Endothelial cell of umbilical vein (primary cell): ENCODE measurements around the gene PRPF38B. TPM values are rescaled to one million over a fixed set of nuclear protein-coding genes. Genes with fewer than 3 reads are reported as not detected.

ENCODE experiments used
- BruUV-seq: library from RNA; stranded (reverse); fragments of 400-500 nt; replicated peaks from 2 replicates; lab custom pipeline; 2021; lab: Mats Ljungman, UMichigan
- CTCF ChIA-PET: fragments of 300-600, 350-600 bp; sonication (Branson Sonifier 250); formaldehyde crosslinking; loops from one replicate; lab custom pipeline; 2021; ENCODE audit warnings: antibody characterized with exemption, inconsistent platforms; lab: Charles Lee
- POLR2A ChIA-PET: fragments of 300-600, 350-600 bp; sonication (Branson Sonifier 250); formaldehyde crosslinking; loops from one replicate; lab custom pipeline; 2021; ENCODE audit warnings: antibody characterized with exemption, inconsistent platforms; lab: Charles Lee
- DNase-seq: peaks from one replicate; pipeline ENCODE4 v3.0.0-alpha.2; 2011; ENCODE audit warnings: low read depth, low spot score
- FAIRE-seq: peaks from 2 replicates; lab custom pipeline; 2011; peaks lifted over from hg19 to GRCh38; lab: Jason Lieb, UNC
- H2AFZ ChIP-seq: 2 replicates; pipeline ENCODE4 v1.6.0; 2012; ENCODE audit warnings: low read depth, low read length, control low read depth, inconsistent platforms
- H3K27ac ChIP-seq: 2 replicates; pipeline ENCODE4 v1.5.1; 2011; ENCODE audit warnings: low read depth, mild to moderate bottlenecking, control low read depth, low read length, moderate library complexity; ENCODE audit not compliant: insufficient read depth
- H3K27me3 ChIP-seq, 2 experiments: 2 replicates each; pipeline versions ENCODE4 v1.6.0 to v1.6.1; 2011; ENCODE audit warnings: low read length in 2 of 2, mixed read lengths in 1 of 2; ENCODE audit not compliant: control insufficient read depth in 2 of 2, insufficient read depth in 2 of 2
- H3K36me3 ChIP-seq, 2 experiments: 2 replicates in 1 of 2; 3 replicates in 1 of 2; pipeline ENCODE4 v1.5.1; 2011; ENCODE audit warnings: low read length in 2 of 2, mild to moderate bottlenecking in 1 of 2, moderate library complexity in 1 of 2; ENCODE audit not compliant: control insufficient read depth in 2 of 2, insufficient read depth in 2 of 2; ENCODE audit errors: extremely low read depth in 1 of 2
- H3K4me1 ChIP-seq: 3 replicates; pipeline ENCODE4 v1.5.1; 2011; ENCODE audit warnings: mild to moderate bottlenecking, low read length; ENCODE audit not compliant: control insufficient read depth, insufficient read depth; ENCODE audit errors: extremely low read depth
- H3K4me2 ChIP-seq: 2 replicates; pipeline ENCODE4 v1.6.1; 2011; ENCODE audit warnings: low read length, control low read depth, mixed read lengths; ENCODE audit not compliant: insufficient read depth
- H3K4me3 ChIP-seq, 3 experiments: fragments of 200-600 bp in 1 of 3; sonication (generic), shearing (Covaris generic) in 1 of 3; replicated peaks in 1 of 3; 2 replicates each; pipeline ENCODE4 v1.5.1; 2011 to 2016; ENCODE audit warnings: control low read depth in 3 of 3, low read length in 3 of 3, mild to moderate bottlenecking in 2 of 3, inconsistent platforms in 1 of 3, low read depth in 1 of 3, moderate library complexity in 1 of 3; ENCODE audit not compliant: insufficient read depth in 1 of 3
- H3K79me2 ChIP-seq: 2 replicates; pipeline ENCODE4 v1.6.0; 2012; ENCODE audit warnings: low read length, inconsistent platforms; ENCODE audit not compliant: control insufficient read depth, insufficient read depth
- H3K9ac ChIP-seq: replicated peaks from 2 replicates; pipeline ENCODE3; 2011; ENCODE audit warnings: low read length, control low read depth; ENCODE audit not compliant: insufficient read depth; ENCODE audit errors: extremely low read depth
- H3K9me1 ChIP-seq: replicated peaks from 3 replicates; pipeline ENCODE4 v1.6.0; 2011; ENCODE audit warnings: mild to moderate bottlenecking, low read length; ENCODE audit not compliant: control insufficient read depth, insufficient read depth; ENCODE audit errors: extremely low read depth
- H3K9me3 ChIP-seq: replicated peaks from 2 replicates; pipeline ENCODE4 v1.5.1; 2012; ENCODE audit warnings: low read length, inconsistent platforms; ENCODE audit not compliant: control insufficient read depth, insufficient read depth
- H4K20me1 ChIP-seq: replicated peaks from 2 replicates; pipeline ENCODE3; 2011; ENCODE audit warnings: mild to moderate bottlenecking, low read length; ENCODE audit not compliant: control insufficient read depth, insufficient read depth; ENCODE audit errors: extremely low read depth
- EZH2 ChIP-seq: IDR thresholded peaks from 2 replicates; pipeline ENCODE4 v1.6.1; 2012; ENCODE audit warnings: borderline replicate concordance, low read depth, mild to moderate bottlenecking, moderate library complexity, low read length, inconsistent platforms; ENCODE audit not compliant: severe bottlenecking
- FOS ChIP-seq: IDR thresholded peaks from 2 replicates; pipeline ENCODE4 v1.6.1; 2011; ENCODE audit warnings: mild to moderate bottlenecking, low read length, moderate library complexity, borderline replicate concordance; ENCODE audit not compliant: insufficient read depth
- GATA2 ChIP-seq: IDR thresholded peaks from 2 replicates; pipeline ENCODE4 v1.7.0; 2011; ENCODE audit warnings: low read depth, mild to moderate bottlenecking, moderate library complexity, mixed read lengths, low read length; ENCODE audit not compliant: insufficient read length, insufficient read depth
- JUN ChIP-seq: IDR thresholded peaks from 2 replicates; pipeline ENCODE4 v1.6.1; 2011; ENCODE audit warnings: borderline replicate concordance, low read depth; ENCODE audit not compliant: insufficient read length, insufficient read depth
- MYC ChIP-seq: IDR thresholded peaks from one replicate; pipeline ENCODE4 v1.6.1; 2011; ENCODE audit warnings: mild to moderate bottlenecking, low read depth, low read length
- POLR2A ChIP-seq: IDR thresholded peaks from 2 replicates; pipeline ENCODE4 v1.6.1; 2012; ENCODE audit warnings: low read depth, mild to moderate bottlenecking, control low read depth, low read length
- POLR2AphosphoS5 ChIP-seq: IDR thresholded peaks from 2 replicates; pipeline ENCODE4 v1.6.1; 2012; ENCODE audit warnings: low read depth, mild to moderate bottlenecking, control low read depth, low read length, moderate library complexity; ENCODE audit not compliant: insufficient read depth
- dilution Hi-C: fragments of 300-500 bp; cut with MboI; formaldehyde crosslinking; loops from one replicate; pipeline ENCODE4 v1.15.0; 2019; ENCODE audit warnings: low sequenced_read_pairs; ENCODE audit not compliant: extremely low pct_ligation_motif_present
- intact Hi-C: fragments of 100-400 bp; cut with micrococcal nuclease; formaldehyde crosslinking; loops from one replicate; pipeline ENCODE4 v1.10.0; 2022
- polyA plus RNA-seq, 4 experiments: library from polyadenylated mRNA; depleted of rRNA in 3 of 4; stranded (reverse) in 3 of 4; unstranded in 1 of 4; fragments of >200 nt; gene quantifications; 2 replicates each; pipeline versions ENCODE4 v1.2.1 to v1.2.3, GENCODE V29; 2011 to 2012; ENCODE audit warnings: missing spikeins in 1 of 4
- total RNA-seq: library from RNA; stranded (reverse); gene quantifications from 2 replicates; pipeline ENCODE4 v1.2.3, GENCODE V29; 2021
- TF ChIP-seq, protein P1 (sequence below): IDR thresholded peaks from 2 replicates; pipeline ENCODE4 v1.6.1; 2011; ENCODE audit not compliant: insufficient read depth, insufficient read length
- TF ChIP-seq, protein P2 (sequence below), 2 donors: IDR thresholded peaks; 1 replicate in 1 of 2; 2 replicates in 1 of 2; pipeline ENCODE4 v1.5.1; 2011; ENCODE audit warnings: low read length in 2 of 2, mild to moderate bottlenecking in 2 of 2, moderate library complexity in 2 of 2, control low read depth in 1 of 2, inconsistent platforms in 1 of 2, low read depth in 1 of 2; ENCODE audit not compliant: insufficient read depth in 1 of 2; ENCODE audit errors: extremely low read depth in 1 of 2

PRPF38B gene
- total and polyA plus RNA-seq, 2 donors (not counting 3 experiments of a cell fraction or from before 2014, with no cell fraction given), result 19.3 to 46.6 TPM

DNA sequence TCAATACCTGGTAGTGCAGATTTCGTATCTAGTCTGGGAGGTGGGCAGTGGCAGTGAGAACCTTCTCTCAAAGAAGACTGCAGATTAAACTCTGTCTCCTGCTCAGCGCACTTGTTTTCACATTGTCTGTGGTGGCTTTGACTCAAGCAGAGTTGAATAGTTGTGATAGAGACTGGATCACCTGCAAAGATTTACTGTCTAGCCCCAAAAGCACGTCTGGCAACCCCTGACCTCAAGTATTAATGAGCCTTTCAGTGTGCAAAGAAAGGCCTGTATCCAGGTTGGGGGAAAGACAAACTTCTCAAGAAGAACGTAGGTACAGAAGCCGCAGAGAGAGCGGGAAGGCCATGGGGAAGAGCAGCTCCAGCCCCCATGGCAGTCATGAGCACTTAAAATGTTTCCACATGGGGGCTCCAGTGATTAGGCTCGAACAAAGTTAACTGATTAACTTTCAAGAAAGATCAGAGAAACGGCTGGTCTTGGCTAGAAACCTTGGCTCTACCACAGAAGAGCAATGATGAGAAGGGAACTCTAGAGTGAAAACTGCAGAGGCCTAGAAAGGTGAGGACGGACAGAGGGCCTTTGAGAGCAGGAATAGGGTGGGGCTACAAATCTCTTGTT lies 46.4 kb upstream of the PRPF38B start:
- no peak overlapping the region for H3K4me2 ChIP-seq
- no peak overlapping the region for H3K9ac ChIP-seq
- H3K4me1 ChIP-seq, result no peaks in the 10 kb centered on the region
- no peaks in the 10 kb centered on the region for H3K9me3 ChIP-seq
- BruUV-seq, result no TSS peak
- no peak overlapping the region for H3K27ac ChIP-seq
- dilution Hi-C loops, result no loop called here
- FAIRE-seq (no peak), DNase-seq (no peak)
- H4K20me1 ChIP-seq, result no peaks in the 10 kb centered on the region
- H3K9me1 ChIP-seq, result no peaks in the 10 kb centered on the region
- intact Hi-C loops, result loop anchor here (5.0 kb wide), 1 partner anchor 252 kb away; no protein-coding TSS in a partner anchor
- no peaks in the 10 kb centered on the region for H3K79me2 ChIP-seq
- H3K27me3 ChIP-seq, result no peaks in the 10 kb centered on the region
- ChIA-PET POLR2A (no interaction called here), CTCF (interaction anchor here (1.0 to 5.8 kb wide), 3 partner anchors 15 to 135 kb away, joined by 3 to 340 read pairs (median 106); partner anchors contain the start of genes EEIG2 and HENMT1)
- H3K4me3 ChIP-seq, result no peak overlapping the region
- H3K36me3 ChIP-seq, result no peaks in the 10 kb centered on the region
- TF ChIP-seq, protein P1, sequence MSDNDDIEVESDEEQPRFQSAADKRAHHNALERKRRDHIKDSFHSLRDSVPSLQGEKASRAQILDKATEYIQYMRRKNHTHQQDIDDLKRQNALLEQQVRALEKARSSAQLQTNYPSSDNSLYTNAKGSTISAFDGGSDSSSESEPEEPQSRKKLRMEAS, result no peak
- TF ChIP-seq POLR2AphosphoS5 (no peak), JUN (no peak), GATA2 (no peak), FOS (no peak), POLR2A (no peak), MYC (no peak), EZH2 (no peak)
- TF ChIP-seq, protein P2, sequence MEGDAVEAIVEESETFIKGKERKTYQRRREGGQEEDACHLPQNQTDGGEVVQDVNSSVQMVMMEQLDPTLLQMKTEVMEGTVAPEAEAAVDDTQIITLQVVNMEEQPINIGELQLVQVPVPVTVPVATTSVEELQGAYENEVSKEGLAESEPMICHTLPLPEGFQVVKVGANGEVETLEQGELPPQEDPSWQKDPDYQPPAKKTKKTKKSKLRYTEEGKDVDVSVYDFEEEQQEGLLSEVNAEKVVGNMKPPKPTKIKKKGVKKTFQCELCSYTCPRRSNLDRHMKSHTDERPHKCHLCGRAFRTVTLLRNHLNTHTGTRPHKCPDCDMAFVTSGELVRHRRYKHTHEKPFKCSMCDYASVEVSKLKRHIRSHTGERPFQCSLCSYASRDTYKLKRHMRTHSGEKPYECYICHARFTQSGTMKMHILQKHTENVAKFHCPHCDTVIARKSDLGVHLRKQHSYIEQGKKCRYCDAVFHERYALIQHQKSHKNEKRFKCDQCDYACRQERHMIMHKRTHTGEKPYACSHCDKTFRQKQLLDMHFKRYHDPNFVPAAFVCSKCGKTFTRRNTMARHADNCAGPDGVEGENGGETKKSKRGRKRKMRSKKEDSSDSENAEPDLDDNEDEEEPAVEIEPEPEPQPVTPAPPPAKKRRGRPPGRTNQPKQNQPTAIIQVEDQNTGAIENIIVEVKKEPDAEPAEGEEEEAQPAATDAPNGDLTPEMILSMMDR (IDR thresholded peaks at IDR 0.05; ENCODE audit: extremely low read depth in 1 of 2, insufficient read depth in 1 of 2, low read depth in 1 of 2, low read length in 2 of 2), result no peak
- H2AFZ ChIP-seq, result no peak overlapping the region
